B cell (primary cell): ENCODE measurements around the gene KDM3B.

Experiments
- CTCF ChIP-seq: fragments of 200-600 bp; IDR thresholded peaks from one replicate; pipeline ENCODE4 v1.8.0; 2022; ENCODE audit warnings: antibody characterized with exemption, mild to moderate bottlenecking
- EZH2 ChIP-seq: IDR thresholded peaks from 2 replicates; pipeline ENCODE4 v1.6.1; 2012; ENCODE audit warnings: borderline replicate concordance, low read depth, mild to moderate bottlenecking, moderate library complexity, low read length; ENCODE audit not compliant: insufficient read depth, poor library complexity, severe bottlenecking

DNA sequence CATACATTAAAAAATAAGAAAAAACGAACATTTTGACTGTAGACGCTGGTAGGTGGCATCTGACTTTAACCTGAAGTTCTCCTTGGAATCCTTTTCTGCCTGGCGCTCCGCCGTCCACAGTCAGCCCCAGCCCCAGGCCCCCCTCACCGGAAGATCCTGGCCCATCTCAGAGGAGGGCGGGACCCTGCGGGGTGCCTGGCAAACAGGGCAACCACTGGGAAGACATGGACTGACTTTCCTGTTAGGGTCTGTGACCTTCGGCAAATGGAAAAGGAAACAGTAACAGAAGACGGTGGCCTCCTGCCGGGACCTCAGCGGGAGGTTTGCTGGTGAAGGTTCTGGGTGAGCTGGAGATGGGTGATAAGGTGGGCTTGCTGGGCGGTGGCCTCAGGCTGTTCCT lies 101.1 kb downstream of the KDM3B start:
- TF ChIP-seq CTCF, result no peak
- no peak for TF ChIP-seq EZH2
